Suprapubic skin (tissue), 4 donors: ENCODE measurements around the gene CLIC3. TPM values are rescaled to one million over a fixed set of nuclear protein-coding genes. Genes with fewer than 3 reads are reported as not detected.

Experiments
- DNase-seq, 2 donors: peaks; one replicate each; pipeline ENCODE4 v3.0.0-alpha.2; 2019; ENCODE audit warnings: low spot score in 2 of 2
- H3K27ac ChIP-seq: fragments of 200-600 bp; sonication (generic); one replicate; pipeline ENCODE4 v1.5.1; 2019
- H3K27me3 ChIP-seq: fragments of 200-600 bp; sonication (generic); one replicate; pipeline ENCODE4 v1.5.1; 2019
- H3K36me3 ChIP-seq: fragments of 200-600 bp; sonication (generic); one replicate; pipeline ENCODE4 v1.5.1; 2019
- H3K4me1 ChIP-seq: fragments of 200-600 bp; sonication (generic); one replicate; pipeline ENCODE4 v1.5.1; 2019
- H3K4me3 ChIP-seq: fragments of 200-600 bp; sonication (generic); one replicate; pipeline ENCODE4 v1.5.1; 2019; ENCODE audit warnings: mild to moderate bottlenecking
- H3K9me3 ChIP-seq: fragments of 200-600 bp; sonication (generic); one replicate; pipeline ENCODE4 v1.5.1; 2019
- CTCF ChIP-seq, 2 donors: fragments of 200-600 bp in 1 of 2; fragments of 450-650 bp in 1 of 2; sonication (generic) in 1 of 2; IDR thresholded peaks; one replicate each; pipeline ENCODE4 v1.5.1; 2016 to 2019; ENCODE audit warnings: antibody characterized with exemption in 2 of 2, mild to moderate bottlenecking in 1 of 2, moderate library complexity in 1 of 2
- EP300 ChIP-seq: sonication (generic); formaldehyde crosslinking; IDR thresholded peaks from one replicate; pipeline ENCODE4 v1.6.1; 2017; ENCODE audit warnings: antibody characterized with exemption
- POLR2A ChIP-seq, 2 donors: fragments of 450-650 bp; IDR thresholded peaks; one replicate each; pipeline ENCODE4 v1.6.1; 2017; ENCODE audit warnings: antibody characterized with exemption in 2 of 2, mild to moderate bottlenecking in 2 of 2, moderate library complexity in 2 of 2
- POLR2AphosphoS5 ChIP-seq, 3 donors: sonication (generic); formaldehyde crosslinking; IDR thresholded peaks; one replicate each; pipeline ENCODE4 v1.6.1; 2017; ENCODE audit warnings: antibody characterized with exemption in 3 of 3
- WGBS: methylation state at CpG from one replicate; pipeline ENCODE4 v1.1.5; 2018; 5-methylcytosine and 5-hydroxymethylcytosine counted together
- total RNA-seq, 4 donors: library from RNA; depleted of rRNA; stranded (reverse); fragments of >200 nt; gene quantifications; one replicate each; pipeline ENCODE4 v1.1.0, GENCODE V29; 2016

Gene CLIC3
- total RNA-seq, 4 donors from 2014 or later: 20.6 to 159 (median 130) TPM

- TF ChIP-seq EP300 (no peak), POLR2AphosphoS5 (IDR thresholded peaks at IDR 0.05) (no peak), POLR2A (IDR thresholded peaks at IDR 0.05) (no peak), CTCF (IDR thresholded peaks at IDR 0.05) (no peak)
- Histone ChIP-seq H3K9me3 (no peaks in the 10 kb centered on the region), H3K4me3 (no peak overlapping the region), H3K36me3 (no peaks in the 10 kb centered on the region), H3K27ac (no peak overlapping the region), H3K27me3 (no peaks in the 10 kb centered on the region), H3K4me1 (peaks cover 56% of the 10 kb centered on the region)
- 67% methylated on average over 12 of the region's 15 CpGs for WGBS
- no peak for DNase-seq
Measured at GRCh38 chr9:137030006-137030405, 33.6 kb upstream of the CLIC3 start.

- Histone ChIP-seq H3K27me3 (no peaks in the 10 kb centered on the region), H3K36me3 (no peaks in the 10 kb centered on the region), H3K27ac (no peak overlapping the region), H3K9me3 (no peaks in the 10 kb centered on the region), H3K4me1 (peaks cover 49% of the 10 kb centered on the region), H3K4me3 (peak overlapping the region; percentile 66)
- TF ChIP-seq POLR2AphosphoS5 (IDR thresholded peaks at IDR 0.05) (no peak), CTCF (IDR thresholded peaks at IDR 0.05) (peak; percentile 70 to 89)
- WGBS: 47% methylated on average over 7 of the region's 19 CpGs
- peak; percentile 88 to 89 for DNase-seq
Measured at GRCh38 chr9:137029058-137029936, 32.9 kb upstream of the CLIC3 start.

- DNase-seq: no peak
- Histone ChIP-seq H3K36me3 (no peaks in the 10 kb centered on the region), H3K4me1 (peaks cover 48% of the 10 kb centered on the region), H3K27ac (peak overlapping the region; percentile 68), H3K4me3 (peak overlapping the region; percentile 66), H3K9me3 (no peaks in the 10 kb centered on the region), H3K27me3 (no peaks in the 10 kb centered on the region)
- WGBS: no CpG with 5 or more reads among the region's 98 CpGs
- TF ChIP-seq POLR2A (IDR thresholded peaks at IDR 0.05) (no peak), CTCF (IDR thresholded peaks at IDR 0.05) (peak; percentile 37 to 49)
Measured at GRCh38 chr9:137028263-137029057, 32.1 kb upstream of the CLIC3 start.

- 49% methylated on average over 8 of the region's 95 CpGs for WGBS
- peak within 1 kb of the TSS; percentile 68 for H3K27ac ChIP-seq
- no peak for DNase-seq
- no peaks in the 10 kb centered on the region for H3K27me3 ChIP-seq
- TF ChIP-seq POLR2A (IDR thresholded peaks at IDR 0.05): no peak
- TF ChIP-seq EP300: no peak
- no peak for TF ChIP-seq CTCF (IDR thresholded peaks at IDR 0.05)
- TF ChIP-seq POLR2AphosphoS5 (IDR thresholded peaks at IDR 0.05): no peak
- H3K4me1 ChIP-seq: peaks cover 48% of the 10 kb centered on the region
- no peaks in the 10 kb centered on the region for H3K9me3 ChIP-seq
- no peaks in the 10 kb centered on the region for H3K36me3 ChIP-seq
- H3K4me3 ChIP-seq: peak within 1 kb of the TSS; percentile 66
Measured at GRCh38 chr9:137027369-137028262, 31.2 kb upstream of the CLIC3 start, which contains the start of gene ABCA2. Gene ABCA2 (minus strand): TSS chr9:137028237. CDS start chr9:137028140, 97 bp downstream.
